Measurements from ENCODE around the gene RNH1. TPM values are rescaled to one million over a fixed set of nuclear protein-coding genes. Genes with fewer than 3 reads are reported as not detected.

RNH1 gene
- total and polyA plus RNA-seq, 4 experiments from 2014 or later = 98.4 to 187 (median 134) TPM

Other genes starting within 250 kb of the RNH1 start
- gene NLRP6, start 228.8 kb downstream of the RNH1 start, total RNA-seq = 10 to 100 TPM; 25.9 to 26.3 TPM
- 10 to 100 TPM in 1 of 2 donors, 1 to 10 TPM in 1; 1.4 to 10.8 TPM for gene NLRP6, start 228.8 kb downstream of the RNH1 start, polyA plus RNA-seq
- 100 to 1,000 TPM; 304 TPM for gene PGGHG, start 218.1 kb downstream of the RNH1 start, total RNA-seq
- 1 to 10 TPM; 3.0 to 5.6 TPM for gene PGGHG, start 218.1 kb downstream of the RNH1 start, polyA plus RNA-seq
- gene IFITM5, start 207.7 kb downstream of the RNH1 start, total RNA-seq = not detected
- gene IFITM5, start 207.7 kb downstream of the RNH1 start, polyA plus RNA-seq = not detected
- 100 to 1,000 TPM; 202 to 203 TPM for gene IFITM2, start 199.4 kb downstream of the RNH1 start, total RNA-seq
- gene IFITM2, start 199.4 kb downstream of the RNH1 start, polyA plus RNA-seq = 1,000 to 10,000 TPM; 2,491 to 3,716 TPM
- gene IFITM1, start 193.2 kb downstream of the RNH1 start, total RNA-seq = 100 to 1,000 TPM; 119 to 121 TPM
- 1,000 to 10,000 TPM; 2,073 to 2,173 TPM for gene IFITM1, start 193.2 kb downstream of the RNH1 start, polyA plus RNA-seq
- 1 to 10 TPM; 6.2 to 7.2 TPM for gene IFITM3, start 186.4 kb downstream of the RNH1 start, total RNA-seq
- gene IFITM3, start 186.4 kb downstream of the RNH1 start, polyA plus RNA-seq = 100 to 1,000 TPM in 1 of 2 donors, 1 to 10 TPM in 1; 9.1 to 108 TPM
- 1 to 10 TPM; 2.2 to 2.4 TPM for gene B4GALNT4, start 137.7 kb downstream of the RNH1 start, total RNA-seq
- not detected for gene B4GALNT4, start 137.7 kb downstream of the RNH1 start, polyA plus RNA-seq
- not detected for gene PKP3, start 113.0 kb downstream of the RNH1 start, total RNA-seq
- gene PKP3, start 113.0 kb downstream of the RNH1 start, polyA plus RNA-seq = under 1 TPM in 1 of 2 donors, not detected in 1; 0.14 TPM
- 100 to 1,000 TPM; 437 to 440 TPM for gene SIGIRR, start 92.2 kb downstream of the RNH1 start, total RNA-seq
- 100 to 1,000 TPM; 235 to 242 TPM for gene SIGIRR, start 92.2 kb downstream of the RNH1 start, polyA plus RNA-seq
- gene ANO9, start 65.2 kb downstream of the RNH1 start, total RNA-seq = 100 to 1,000 TPM; 120 to 123 TPM
- gene ANO9, start 65.2 kb downstream of the RNH1 start, polyA plus RNA-seq = 10 to 100 TPM in 1 of 2 donors, 1 to 10 TPM in 1; 9.4 to 15.5 TPM
- gene PTDSS2, start 57.0 kb downstream of the RNH1 start, total RNA-seq = 10 to 100 TPM; 23.3 to 26.1 TPM
- 1 to 10 TPM; 5.5 to 6.3 TPM for gene PTDSS2, start 57.0 kb downstream of the RNH1 start, polyA plus RNA-seq
- 10 to 100 TPM; 36.7 to 42.5 TPM for gene HRAS, start 28.3 kb upstream of the RNH1 start, total RNA-seq
- 10 to 100 TPM; 12.9 to 28.5 TPM for gene HRAS, start 28.3 kb upstream of the RNH1 start, polyA plus RNA-seq
- gene LRRC56, start 30.3 kb upstream of the RNH1 start, total RNA-seq = 1 to 10 TPM; 4.4 to 4.6 TPM
- 1 to 10 TPM in 1 of 2 donors, under 1 TPM in 1; 0.24 to 1.5 TPM for gene LRRC56, start 30.3 kb upstream of the RNH1 start, polyA plus RNA-seq
- gene LMNTD2, start 53.5 kb upstream of the RNH1 start, total RNA-seq = 1 to 10 TPM; 7.0 to 8.1 TPM
- gene LMNTD2, start 53.5 kb upstream of the RNH1 start, polyA plus RNA-seq = 1 to 10 TPM in 1 of 2 donors, under 1 TPM in 1; 0.94 to 1.3 TPM
- gene RASSF7, start 53.7 kb upstream of the RNH1 start, total RNA-seq = 10 to 100 TPM; 52.7 to 55.2 TPM
- gene RASSF7, start 53.7 kb upstream of the RNH1 start, polyA plus RNA-seq = 10 to 100 TPM; 38.4 to 43.7 TPM
- 10 to 100 TPM; 49.2 to 54.5 TPM for gene PHRF1, start 69.2 kb upstream of the RNH1 start, total RNA-seq
- gene PHRF1, start 69.2 kb upstream of the RNH1 start, polyA plus RNA-seq = 10 to 100 TPM in 1 of 2 donors, under 1 TPM in 1; 0.93 to 17.0 TPM
- gene IRF7, start 108.7 kb upstream of the RNH1 start, total RNA-seq = 10 to 100 TPM; 67.6 to 76.6 TPM
- gene IRF7, start 108.7 kb upstream of the RNH1 start, polyA plus RNA-seq = 10 to 100 TPM; 20.8 to 37.4 TPM
- gene CDHR5, start 117.7 kb upstream of the RNH1 start, total RNA-seq = not detected
- not detected for gene CDHR5, start 117.7 kb upstream of the RNH1 start, polyA plus RNA-seq
- gene SCT, start 119.9 kb upstream of the RNH1 start, total RNA-seq = not detected
- not detected for gene SCT, start 119.9 kb upstream of the RNH1 start, polyA plus RNA-seq
- 1 to 10 TPM in 1 of 2 experiments, under 1 TPM in 1; 0.64 to 1.0 TPM for gene DRD4, start 130.0 kb upstream of the RNH1 start, total RNA-seq
- gene DRD4, start 130.0 kb upstream of the RNH1 start, polyA plus RNA-seq = not detected
- gene DEAF1, start 188.0 kb upstream of the RNH1 start, total RNA-seq = 10 to 100 TPM; 41.3 to 44.3 TPM
- gene DEAF1, start 188.0 kb upstream of the RNH1 start, polyA plus RNA-seq = 10 to 100 TPM; 34.5 to 50.8 TPM
- gene TMEM80, start 188.6 kb upstream of the RNH1 start, total RNA-seq = 10 to 100 TPM; 44.7 to 47.3 TPM
- gene TMEM80, start 188.6 kb upstream of the RNH1 start, polyA plus RNA-seq = 10 to 100 TPM; 27.0 to 32.6 TPM
- gene EPS8L2, start 199.0 kb upstream of the RNH1 start, total RNA-seq = 10 to 100 TPM; 17.4 to 17.8 TPM
- 10 to 100 TPM; 15.4 to 19.5 TPM for gene EPS8L2, start 199.0 kb upstream of the RNH1 start, polyA plus RNA-seq
- gene TALDO1, start 240.2 kb upstream of the RNH1 start, total RNA-seq = 10 to 100 TPM; 80.4 to 90.5 TPM
- 100 to 1,000 TPM; 174 to 244 TPM for gene TALDO1, start 240.2 kb upstream of the RNH1 start, polyA plus RNA-seq